Spleen (tissue), 11 donors: ENCODE results near the gene NT5DC3. TPM values are rescaled to one million over a fixed set of nuclear protein-coding genes. Genes with fewer than 3 reads are reported as not detected.

Experiments used
- DNase-seq: peaks from one replicate; pipeline ENCODE4 v3.0.0-alpha.2; 2020
- H3K27ac ChIP-seq, 8 donors: fragments of 200-600 bp; sonication (generic) in 7 of 8; 1 replicate in 4 of 8; 2 replicates in 4 of 8; pipeline versions ENCODE4 v1.5.0 to v1.8.0; 2016 to 2021; ENCODE audit warnings: inconsistent platforms in 4 of 8, mild to moderate bottlenecking in 4 of 8, moderate library complexity in 1 of 8
- H3K27me3 ChIP-seq, 7 donors: fragments of 200-600 bp; sonication (generic) in 6 of 7; replicated peaks in 1 of 7; 1 replicate in 4 of 7; 2 replicates in 3 of 7; pipeline versions ENCODE4 v1.5.0 to v1.8.0; 2016 to 2021; ENCODE audit warnings: inconsistent platforms in 3 of 7, mild to moderate bottlenecking in 1 of 7
- H3K36me3 ChIP-seq, 6 donors: fragments of 200-600 bp; sonication (generic) in 5 of 6; 1 replicate in 4 of 6; 2 replicates in 2 of 6; pipeline versions ENCODE4 v1.5.0 to v1.8.0; 2016 to 2021; ENCODE audit warnings: inconsistent platforms in 2 of 6
- H3K4me1 ChIP-seq, 6 donors: fragments of 200-600 bp; sonication (generic) in 5 of 6; 1 replicate in 3 of 6; 2 replicates in 3 of 6; pipeline versions ENCODE4 v1.5.0 to v1.8.0; 2016 to 2021; ENCODE audit warnings: inconsistent platforms in 3 of 6
- H3K4me3 ChIP-seq, 8 donors: fragments of 200-600 bp; sonication (generic) in 7 of 8; 1 replicate in 4 of 8; 2 replicates in 4 of 8; pipeline versions ENCODE4 v1.5.0 to v1.8.0; 2016 to 2021; ENCODE audit warnings: inconsistent platforms in 4 of 8, mild to moderate bottlenecking in 4 of 8, moderate library complexity in 2 of 8
- H3K9me3 ChIP-seq, 8 donors: fragments of 200-600 bp; sonication (generic) in 7 of 8; 1 replicate in 4 of 8; 2 replicates in 4 of 8; pipeline versions ENCODE4 v1.5.0 to v1.8.0; 2016 to 2021; ENCODE audit warnings: inconsistent platforms in 4 of 8
- POLR2A ChIP-seq, 3 donors: fragments of 450-650 bp; IDR thresholded peaks; one replicate each; pipeline ENCODE4 v1.5.1; 2017; ENCODE audit warnings: antibody characterized with exemption in 3 of 3, mild to moderate bottlenecking in 1 of 3
- POLR2AphosphoS5 ChIP-seq, 3 donors: sonication (generic); formaldehyde crosslinking; IDR thresholded peaks; one replicate each; pipeline ENCODE4 v1.5.1; 2017; ENCODE audit warnings: antibody characterized with exemption in 3 of 3
- WGBS, 5 donors: extraction: QIAGEN DNeasy Blood & Tissue Kit in 3 of 5; methylation state at CpG; one replicate each; pipeline versions ENCODE4 v1.1.5 to v1.1.7; 2013 to 2018; 5-methylcytosine and 5-hydroxymethylcytosine counted together
- intact Hi-C: fragments of 100-400 bp; cut with DNase I; formaldehyde crosslinking; loops from one replicate; pipeline ENCODE4 v1.15.0; 2023; ENCODE audit warnings: low total_unique reads
- polyA plus RNA-seq, 3 donors: library from polyadenylated mRNA; stranded (reverse); fragments of 200-250 nt; gene quantifications; one replicate each; pipeline ENCODE4 v1.2.1, GENCODE V29; 2013
- total RNA-seq, 7 donors: library from RNA; depleted of rRNA in 3 of 7; stranded (reverse); fragments of >200 nt in 3 of 7; fragmentation: NEBNext Ultra II Directional in 4 of 7; extraction: Animal tissue kit (Norgen Biotek cat#: 25700) in 4 of 7; gene quantifications; one replicate each; pipeline versions ENCODE4 v1.1.0 to v1.2.1, GENCODE V29; 2016 to 2021
- TF ChIP-seq, protein P1 (sequence below), 11 experiments: fragments of 200-600 bp in 7 of 11; fragments of 450-650 bp in 4 of 11; sonication (generic) in 4 of 11; IDR thresholded peaks in 8 of 11; conservative IDR thresholded peaks in 3 of 11; 1 replicate in 7 of 11; 2 replicates in 4 of 11; pipeline versions ENCODE4 v1.4.0 to v1.8.0; 2016 to 2021; ENCODE audit warnings: antibody characterized with exemption in 11 of 11, inconsistent platforms in 4 of 11, mild to moderate bottlenecking in 1 of 11
- donor health status: healthy with polysubstance abuse.
- donor health status: DM: no; HTN: no; CAD: no; lungs with moderate emphysema.
- donor health status: DM: no; HTN: no; CAD: no.
- donor health status: Bipolar disorder and iron deficiency.
- donor health status: healthy.
- donor health status: DM: no; HTN: no; CAD: no.
- donor health status: DM: yes; HTN: yes; CAD: no.

Gene NT5DC3
- total and polyA plus RNA-seq, 10 donors: 0.56 to 8.0 (median 3.1) TPM

- H3K4me1 ChIP-seq: peaks cover 0 to 16% (median 2%) of the 10 kb centered on the region in 6 donors
- no peak overlapping the region for H3K4me3 ChIP-seq
- no peaks in the 10 kb centered on the region for H3K9me3 ChIP-seq
- TF ChIP-seq POLR2AphosphoS5 (IDR thresholded peaks at IDR 0.05) (no peak), POLR2A (IDR thresholded peaks at IDR 0.05) (no peak)
- TF ChIP-seq, protein P1, sequence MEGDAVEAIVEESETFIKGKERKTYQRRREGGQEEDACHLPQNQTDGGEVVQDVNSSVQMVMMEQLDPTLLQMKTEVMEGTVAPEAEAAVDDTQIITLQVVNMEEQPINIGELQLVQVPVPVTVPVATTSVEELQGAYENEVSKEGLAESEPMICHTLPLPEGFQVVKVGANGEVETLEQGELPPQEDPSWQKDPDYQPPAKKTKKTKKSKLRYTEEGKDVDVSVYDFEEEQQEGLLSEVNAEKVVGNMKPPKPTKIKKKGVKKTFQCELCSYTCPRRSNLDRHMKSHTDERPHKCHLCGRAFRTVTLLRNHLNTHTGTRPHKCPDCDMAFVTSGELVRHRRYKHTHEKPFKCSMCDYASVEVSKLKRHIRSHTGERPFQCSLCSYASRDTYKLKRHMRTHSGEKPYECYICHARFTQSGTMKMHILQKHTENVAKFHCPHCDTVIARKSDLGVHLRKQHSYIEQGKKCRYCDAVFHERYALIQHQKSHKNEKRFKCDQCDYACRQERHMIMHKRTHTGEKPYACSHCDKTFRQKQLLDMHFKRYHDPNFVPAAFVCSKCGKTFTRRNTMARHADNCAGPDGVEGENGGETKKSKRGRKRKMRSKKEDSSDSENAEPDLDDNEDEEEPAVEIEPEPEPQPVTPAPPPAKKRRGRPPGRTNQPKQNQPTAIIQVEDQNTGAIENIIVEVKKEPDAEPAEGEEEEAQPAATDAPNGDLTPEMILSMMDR (IDR thresholded peaks at IDR 0.05 in 8 of 11, conservative IDR thresholded peaks at IDR 0.05 in 3 of 11): no peak
- intact Hi-C loops: loop anchor here (5.0 kb wide), 1 partner anchor 232 kb away; no protein-coding TSS in a partner anchor
- no peak for DNase-seq
- 0 to 37% (median 8%) methylated on average over 1 of the region's 1 CpG for WGBS, 5 donors
- no peak overlapping the region for H3K27ac ChIP-seq
- no peaks in the 10 kb centered on the region for H3K36me3 ChIP-seq
- H3K27me3 ChIP-seq: no peaks in the 10 kb centered on the region
Measured at GRCh38 chr12:103875666-103876065, 34.6 kb upstream of the NT5DC3 start.

- H3K9me3 ChIP-seq: no peaks in the 10 kb centered on the region
- no peak for DNase-seq
- no peak for TF ChIP-seq POLR2AphosphoS5 (IDR thresholded peaks at IDR 0.05)
- TF ChIP-seq POLR2A (IDR thresholded peaks at IDR 0.05): no peak
- TF ChIP-seq, protein P1 (IDR thresholded peaks at IDR 0.05 in 8 of 11, conservative IDR thresholded peaks at IDR 0.05 in 3 of 11): no peak
- H3K27me3 ChIP-seq: no peaks in the 10 kb centered on the region
- intact Hi-C loops: no loop called here
- no peaks in the 10 kb centered on the region for H3K36me3 ChIP-seq
- H3K27ac ChIP-seq: no peak overlapping the region
- no peak overlapping the region for H3K4me3 ChIP-seq
- no peaks in the 10 kb centered on the region for H3K4me1 ChIP-seq
Measured at GRCh38 chr12:103868215-103868614, 27.2 kb upstream of the NT5DC3 start.

- Histone ChIP-seq H3K36me3 (no peaks in the 10 kb centered on the region), H3K4me3 (no peak overlapping the region), H3K9me3 (no peaks in the 10 kb centered on the region), H3K27ac (no peak overlapping the region), H3K4me1 (no peaks in the 10 kb centered on the region), H3K27me3 (no peaks in the 10 kb centered on the region)
- intact Hi-C loops: no loop called here
- TF ChIP-seq POLR2AphosphoS5 (IDR thresholded peaks at IDR 0.05) (no peak), POLR2A (IDR thresholded peaks at IDR 0.05) (no peak)
- TF ChIP-seq, protein P1 (IDR thresholded peaks at IDR 0.05 in 8 of 11, conservative IDR thresholded peaks at IDR 0.05 in 3 of 11): no peak
- 78 to 96% (median 83%) methylated on average over 1 to 2 of the region's 2 CpGs for WGBS, 5 donors
- no peak for DNase-seq
Measured at GRCh38 chr12:103865151-103865730, 24.2 kb upstream of the NT5DC3 start.

DNA sequence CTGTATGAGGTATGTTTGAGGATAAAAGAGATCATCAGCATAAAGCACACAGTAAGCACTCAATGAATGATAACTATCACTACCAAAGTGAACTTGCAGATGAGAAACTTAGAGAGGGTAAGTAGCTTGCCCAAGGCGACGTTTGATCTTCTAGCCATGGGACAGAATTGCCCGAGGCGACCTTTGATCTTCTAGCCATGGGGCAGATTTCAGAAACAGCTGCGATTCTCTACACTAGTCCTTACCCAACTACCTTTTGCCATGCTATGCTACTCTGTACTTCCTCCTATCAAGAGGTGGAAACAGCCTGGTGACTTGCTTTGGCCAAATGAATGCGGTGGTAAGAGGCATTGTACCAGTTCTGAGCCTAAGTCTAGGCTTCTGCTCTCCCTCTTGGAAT is 23.7 kb upstream of the NT5DC3 start:
- WGBS, 5 donors: 88 to 94% (median 90%) methylated on average over 6 of the region's 6 CpGs

More for the DNA sequence above, 23.7 kb upstream of the NT5DC3 start:
- Histone ChIP-seq H3K27ac (no peak overlapping the region), H3K4me3 (no peak overlapping the region), H3K9me3 (no peaks in the 10 kb centered on the region), H3K27me3 (no peaks in the 10 kb centered on the region), H3K36me3 (no peaks in the 10 kb centered on the region), H3K4me1 (no peaks in the 10 kb centered on the region)
- TF ChIP-seq POLR2A (IDR thresholded peaks at IDR 0.05) (no peak), POLR2AphosphoS5 (IDR thresholded peaks at IDR 0.05) (no peak)
- TF ChIP-seq, protein P1 (IDR thresholded peaks at IDR 0.05 in 8 of 11, conservative IDR thresholded peaks at IDR 0.05 in 3 of 11): no peak
- no peak for DNase-seq
- intact Hi-C loops: no loop called here
